ENCODE data around the gene RAMP2.
A peak's percentile ranks its signal among the peaks of the same experiment; 100 is the strongest.
"Not testable (repeated sequence)": the region's sequence is repeated elsewhere in the genome, so short reads cannot be mapped to it uniquely, and the experiment has no call there.

The RAMP2 gene

GRCh38 chr17:42769964-42770363 lies 8.9 kb downstream of the RAMP2 start:
- not testable (repeated sequence) for DNase-seq

GRCh38 chr17:42772945-42773289 lies 11.9 kb downstream of the RAMP2 start:
- no peak for DNase-seq

- peak; percentile 66 to 71 for DNase-seq
Observed at GRCh38 chr17:42773290-42774035, 12.4 kb downstream of the RAMP2 start, which contains the start of gene VPS25. TSS of gene VPS25 (plus strand) at chr17:42773449. CDS start at chr17:42773476, 27 bp downstream.

GRCh38 chr17:42774066-42774745 lies 13.2 kb downstream of the RAMP2 start:
- no peak for DNase-seq

GRCh38 chr17:42775534-42776098 lies 14.6 kb downstream of the RAMP2 start:
- no peak for DNase-seq

- DNase-seq, result no peak
Observed at GRCh38 chr17:42778570-42778969, 17.5 kb downstream of the RAMP2 start.

GRCh38 chr17:42779304-42779935 lies 18.4 kb downstream of the RAMP2 start:
- no peak for DNase-seq

- DNase-seq, result no peak
Observed at GRCh38 chr17:42779936-42780850, 19.2 kb downstream of the RAMP2 start, which contains the start of gene WNK4. TSS of gene WNK4 (plus strand) at chr17:42780610. CDS start at chr17:42780699, 89 bp downstream.

- DNase-seq, result no peak
Observed at GRCh38 chr17:42780851-42781638, 20.0 kb downstream of the RAMP2 start.

GRCh38 chr17:42781639-42782165 lies 20.7 kb downstream of the RAMP2 start:
- DNase-seq, result no peak

GRCh38 chr17:42782166-42783061 lies 21.4 kb downstream of the RAMP2 start:
- no peak for DNase-seq

GRCh38 chr17:42783062-42783790 lies 22.2 kb downstream of the RAMP2 start:
- no peak for DNase-seq

GRCh38 chr17:42783791-42784138 lies 22.7 kb downstream of the RAMP2 start:
- DNase-seq, result no peak

GRCh38 chr17:42784409-42784808 lies 23.4 kb downstream of the RAMP2 start:
- no peak for DNase-seq

- peak in 1 of 2 experiments; percentile 47 for DNase-seq
Observed at GRCh38 chr17:42784811-42785592, 24.0 kb downstream of the RAMP2 start.

GRCh38 chr17:42787266-42787665 lies 26.2 kb downstream of the RAMP2 start:
- DNase-seq, result no peak

GRCh38 chr17:42791948-42792347 lies 30.9 kb downstream of the RAMP2 start:
- no peak for DNase-seq

- DNase-seq, result no peak
Observed at GRCh38 chr17:42792545-42792944, 31.5 kb downstream of the RAMP2 start.

GRCh38 chr17:42795061-42795460 lies 34.0 kb downstream of the RAMP2 start:
- no peak for DNase-seq

All from stimulated activated CD4-positive, alpha-beta T cell treated with anti-CD3 and anti-CD28 coated beads, Interleukin-4, amount 100 ng/mL, for 4 hours (primary cell).